Choroid plexus epithelial cell (primary cell): Measurements from ENCODE around the gene FAM234B.
A peak's percentile ranks its signal among the peaks of the same experiment; 100 is the strongest.

Experiments used
- DNase-seq: peaks from one replicate; pipeline ENCODE4 v3.0.0-alpha.2; 2010; ENCODE audit warnings: low read depth
- H3K4me3 ChIP-seq: 2 replicates; pipeline ENCODE4 v1.5.1; 2011; ENCODE audit warnings: low read depth, mild to moderate bottlenecking, control low read depth, low read length, moderate library complexity
- TF ChIP-seq, protein P1 (sequence below): conservative IDR thresholded peaks from 2 replicates; pipeline ENCODE4 v1.5.1; 2011; ENCODE audit warnings: low read depth, mild to moderate bottlenecking, control low read depth, inconsistent platforms, low read length, moderate library complexity

Gene FAM234B

DNA sequence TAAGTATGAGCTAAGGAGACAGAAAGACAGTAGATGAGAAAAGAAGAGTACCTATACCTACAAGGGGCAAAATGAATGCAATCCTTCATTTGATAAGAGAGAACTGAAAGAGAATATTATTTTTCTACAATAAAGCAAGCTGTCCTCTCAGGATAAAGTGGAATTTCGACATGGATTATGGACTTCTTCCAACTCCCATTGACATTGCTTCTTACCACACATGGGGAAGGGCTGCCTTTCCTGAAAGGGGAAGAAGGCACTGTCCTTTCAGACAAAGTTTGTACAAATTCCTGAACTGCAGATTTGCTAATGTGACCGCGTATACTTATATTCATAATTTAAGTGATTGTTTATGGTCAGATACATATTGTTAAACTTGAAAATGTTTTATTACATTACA lies 39.8 kb upstream of the FAM234B start:
- DNase-seq: no peak
- no peak overlapping the region for H3K4me3 ChIP-seq
- TF ChIP-seq, protein P1, sequence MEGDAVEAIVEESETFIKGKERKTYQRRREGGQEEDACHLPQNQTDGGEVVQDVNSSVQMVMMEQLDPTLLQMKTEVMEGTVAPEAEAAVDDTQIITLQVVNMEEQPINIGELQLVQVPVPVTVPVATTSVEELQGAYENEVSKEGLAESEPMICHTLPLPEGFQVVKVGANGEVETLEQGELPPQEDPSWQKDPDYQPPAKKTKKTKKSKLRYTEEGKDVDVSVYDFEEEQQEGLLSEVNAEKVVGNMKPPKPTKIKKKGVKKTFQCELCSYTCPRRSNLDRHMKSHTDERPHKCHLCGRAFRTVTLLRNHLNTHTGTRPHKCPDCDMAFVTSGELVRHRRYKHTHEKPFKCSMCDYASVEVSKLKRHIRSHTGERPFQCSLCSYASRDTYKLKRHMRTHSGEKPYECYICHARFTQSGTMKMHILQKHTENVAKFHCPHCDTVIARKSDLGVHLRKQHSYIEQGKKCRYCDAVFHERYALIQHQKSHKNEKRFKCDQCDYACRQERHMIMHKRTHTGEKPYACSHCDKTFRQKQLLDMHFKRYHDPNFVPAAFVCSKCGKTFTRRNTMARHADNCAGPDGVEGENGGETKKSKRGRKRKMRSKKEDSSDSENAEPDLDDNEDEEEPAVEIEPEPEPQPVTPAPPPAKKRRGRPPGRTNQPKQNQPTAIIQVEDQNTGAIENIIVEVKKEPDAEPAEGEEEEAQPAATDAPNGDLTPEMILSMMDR: no peak

DNA sequence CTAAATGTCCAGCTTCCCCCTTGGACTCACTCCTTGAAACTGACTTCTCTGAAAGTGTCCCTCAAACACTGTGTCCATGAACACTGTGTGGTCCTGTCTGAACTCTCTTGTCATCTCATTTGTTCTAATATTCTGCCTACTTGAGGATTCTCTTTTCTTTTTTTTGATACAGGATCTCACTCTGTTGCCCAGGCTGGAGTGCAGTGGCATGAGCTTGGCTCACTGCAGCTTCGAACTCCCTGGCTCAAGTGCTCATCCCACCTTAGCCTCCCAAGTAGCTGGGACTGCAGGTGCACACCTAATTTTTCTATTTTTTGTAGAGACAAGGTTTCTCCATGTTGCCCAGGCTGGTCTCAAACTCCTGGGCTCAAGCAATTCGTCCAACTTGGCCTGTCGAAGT lies 39.2 kb upstream of the FAM234B start:
- TF ChIP-seq, protein P1: no peak
- no peak overlapping the region for H3K4me3 ChIP-seq
- no peak for DNase-seq

DNA sequence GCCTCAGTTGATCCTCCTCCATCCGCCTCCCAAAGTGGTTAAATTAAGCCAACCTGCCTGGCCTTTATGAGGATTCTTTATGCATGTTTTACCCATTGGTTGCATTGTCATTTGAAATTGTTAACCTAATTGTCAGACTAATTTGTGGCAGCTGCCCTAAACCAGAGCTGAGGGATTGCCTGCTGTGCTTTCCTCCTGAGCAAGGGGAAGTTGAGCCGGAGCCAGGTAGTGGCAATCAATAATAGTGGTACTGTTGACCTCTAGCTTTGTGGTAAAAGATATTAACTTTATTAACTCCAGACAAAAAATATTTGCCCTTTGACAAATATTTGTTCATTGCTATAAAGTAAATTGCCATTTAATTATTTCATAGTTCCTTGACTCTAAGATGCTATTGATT lies 38.5 kb upstream of the FAM234B start:
- TF ChIP-seq, protein P1: no peak
- DNase-seq: no peak
- no peak overlapping the region for H3K4me3 ChIP-seq

DNA sequence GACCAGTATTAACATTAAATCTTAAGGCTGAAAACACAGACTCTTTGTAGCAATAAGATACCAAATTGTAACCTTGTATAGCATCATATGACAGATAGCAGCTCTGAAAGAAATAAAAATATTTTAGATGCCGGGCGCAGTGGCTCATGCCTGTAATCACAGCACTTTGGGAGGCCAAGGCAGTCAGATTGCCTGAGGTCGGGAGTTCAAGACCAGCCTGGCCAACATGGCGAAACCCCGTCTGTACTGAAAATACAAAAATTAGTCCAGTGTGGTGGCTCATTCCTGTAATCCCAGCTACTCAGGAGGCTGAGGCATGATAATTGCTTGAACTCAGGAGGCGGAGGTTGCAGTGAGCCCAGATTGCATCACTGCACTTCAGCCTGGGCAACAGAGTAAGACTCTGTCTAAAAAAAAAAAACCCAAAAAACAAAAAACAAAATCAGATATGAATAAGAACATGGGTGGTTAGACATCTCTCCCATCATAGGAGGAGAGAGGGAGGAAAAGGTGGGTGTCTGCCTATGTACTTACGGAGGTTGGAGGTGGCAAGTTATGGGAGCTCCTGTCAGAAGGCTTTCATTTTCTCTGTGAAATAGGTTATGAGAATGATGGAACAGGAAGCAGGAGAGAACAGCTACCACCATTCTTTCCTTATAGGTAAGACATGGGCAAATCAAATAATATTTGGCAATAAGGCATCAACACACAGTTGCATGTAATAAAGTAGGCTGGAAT lies 36.5 kb upstream of the FAM234B start:
- TF ChIP-seq, protein P1: no peak
- DNase-seq: no peak
- no peak overlapping the region for H3K4me3 ChIP-seq

DNA sequence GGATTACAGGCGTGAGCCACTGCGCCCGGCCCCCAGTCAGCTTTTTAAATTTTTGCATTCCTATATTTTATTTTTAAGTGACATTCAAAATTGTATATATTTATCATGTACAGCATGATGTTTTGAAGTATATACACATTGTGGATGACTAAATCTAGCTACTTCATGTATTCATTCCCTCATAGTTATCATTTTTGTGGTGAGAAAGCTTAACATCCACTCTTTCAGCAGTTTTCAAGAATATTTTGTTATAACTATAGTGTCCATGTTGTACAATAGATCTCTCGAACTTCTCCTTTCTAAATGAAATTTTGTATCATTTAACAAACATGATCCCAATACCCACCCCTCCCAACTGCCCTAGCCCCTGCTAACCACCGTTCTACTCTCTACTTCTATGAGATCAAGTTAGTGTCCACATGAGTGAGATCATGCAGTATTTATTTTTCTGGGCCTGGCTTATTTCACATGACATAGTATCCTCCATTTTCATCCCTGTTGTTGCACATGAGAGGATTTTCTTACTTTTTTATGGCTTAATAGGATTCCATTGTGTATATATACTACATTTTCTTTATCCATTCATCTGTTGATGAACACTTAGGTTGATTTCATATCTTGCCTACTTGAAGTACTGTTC lies 35.3 kb upstream of the FAM234B start:
- DNase-seq: peak; percentile 42
- no peak overlapping the region for H3K4me3 ChIP-seq
- TF ChIP-seq, protein P1: no peak

DNA sequence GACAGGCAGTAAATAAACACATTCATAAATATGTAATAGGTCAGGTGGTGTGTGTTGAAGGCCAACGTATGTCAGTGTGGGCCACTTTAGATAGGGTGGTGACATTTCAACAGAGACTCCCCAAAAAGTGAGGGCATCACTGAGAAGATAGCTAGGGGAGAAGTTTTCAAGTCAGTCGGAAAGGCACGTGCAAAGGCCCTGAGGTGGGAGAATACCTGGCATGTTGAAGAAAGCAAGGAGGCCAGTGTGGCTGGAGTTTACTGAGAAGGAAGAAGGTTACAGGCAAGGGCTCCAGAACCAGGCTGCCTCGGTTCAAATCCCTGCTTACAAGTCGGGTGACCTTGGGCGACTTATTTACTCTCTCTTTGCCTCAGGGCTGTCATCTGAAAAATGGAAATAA lies 33.1 kb upstream of the FAM234B start:
- H3K4me3 ChIP-seq: no peak overlapping the region
- no peak for DNase-seq
- TF ChIP-seq, protein P1: no peak

DNA sequence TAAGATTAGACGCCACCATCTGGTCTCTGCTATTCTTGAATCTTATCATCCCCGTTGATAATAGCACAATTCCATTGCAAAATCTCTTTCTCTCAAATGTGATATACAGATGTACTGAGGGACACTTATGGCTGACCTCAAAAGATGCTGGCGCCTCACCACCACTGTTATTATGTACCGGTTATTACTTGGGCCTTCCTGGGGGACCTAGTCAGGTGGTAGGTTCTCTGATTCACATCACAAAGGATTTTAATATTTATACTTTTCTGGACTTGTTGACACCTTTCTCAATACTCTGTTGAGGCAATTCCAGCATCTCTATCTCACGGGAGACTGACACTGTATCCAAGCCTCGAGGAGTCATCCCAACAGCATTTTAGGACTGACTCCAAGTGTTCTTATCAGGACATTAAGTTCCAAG lies 21.3 kb upstream of the FAM234B start:
- DNase-seq: no peak
- no peak overlapping the region for H3K4me3 ChIP-seq
- TF ChIP-seq, protein P1: no peak
